Fibroblast of lung (primary cell): ENCODE results near the gene PDE5A.

Experiments
- CTCF ChIP-seq, 2 donors: IDR thresholded peaks in 1 of 2; conservative IDR thresholded peaks in 1 of 2; 1 replicate in 1 of 2; 2 replicates in 1 of 2; pipeline ENCODE4 v1.5.1; 2011 to 2012; ENCODE audit warnings: low read length in 2 of 2, control low read depth in 1 of 2, inconsistent platforms in 1 of 2, low read depth in 1 of 2, mild to moderate bottlenecking in 1 of 2
- EZH2 ChIP-seq: IDR thresholded peaks from 2 replicates; pipeline ENCODE4 v1.5.1; 2012; ENCODE audit warnings: low read length, control low read depth, mild to moderate bottlenecking; ENCODE audit errors: missing control alignments

- no peak for TF ChIP-seq CTCF (conservative IDR thresholded peaks at IDR 0.05 in 1 of 2, IDR thresholded peaks at IDR 0.05 in 1 of 2; ENCODE audit: low read depth in 1 of 2, low read length in 2 of 2)
- TF ChIP-seq EZH2 = no peak
Measured at GRCh38 chr4:119493419-119493818, 135.2 kb downstream of the PDE5A start.
